ENCODE results near the gene PDSS2.

- TF ChIP-seq REST (IDR thresholded peaks at IDR 0.05; ENCODE audit: insufficient read depth in 1 of 2, low read depth in 2 of 2, low read length in 2 of 2), result no peak
- no peak for TF ChIP-seq POLR2AphosphoS5 (IDR thresholded peaks at IDR 0.05; ENCODE audit: low read depth, low read length)
- no peak for TF ChIP-seq SIN3A (IDR thresholded peaks at IDR 0.05; ENCODE audit: borderline replicate concordance, insufficient read depth, low read length)
Observed at GRCh38 chr6:107413966-107414645, 45.3 kb downstream of the PDSS2 start.

Data from PFSK-1 (cell line).